Duodenal mucosa (tissue), 2 donors: ENCODE measurements around the gene PTP4A2.
A peak's percentile ranks its signal among the peaks of the same experiment; 100 is the strongest.
"Not testable (repeated sequence)": the region's sequence is repeated elsewhere in the genome, so short reads cannot be mapped to it uniquely, and the experiment has no call there.

Source experiments
- H3K27ac ChIP-seq: one replicate; pipeline ENCODE4 v1.7.0; 2013; ENCODE audit warnings: low read depth, low read length
- H3K27me3 ChIP-seq, 2 donors: one replicate each; pipeline ENCODE4 v1.7.0; 2013; ENCODE audit warnings: low read length in 2 of 2, control low read depth in 1 of 2; ENCODE audit not compliant: insufficient read depth in 2 of 2, control insufficient read depth in 1 of 2
- H3K36me3 ChIP-seq, 2 donors: one replicate each; pipeline ENCODE4 v1.7.0; 2013; ENCODE audit warnings: low read length in 2 of 2, control low read depth in 1 of 2; ENCODE audit not compliant: insufficient read depth in 2 of 2, control insufficient read depth in 1 of 2
- H3K4me1 ChIP-seq, 2 donors: one replicate each; pipeline ENCODE4 v1.7.0; 2013; ENCODE audit warnings: low read length in 2 of 2, control low read depth in 1 of 2; ENCODE audit not compliant: insufficient read depth in 2 of 2, control insufficient read depth in 1 of 2
- H3K4me3 ChIP-seq, 2 donors: one replicate each; pipeline ENCODE4 v1.7.0; 2013; ENCODE audit warnings: low read length in 2 of 2, low read depth in 1 of 2
- H3K9ac ChIP-seq, 2 donors: one replicate each; pipeline ENCODE4 v1.7.0; 2013; ENCODE audit warnings: low read length in 2 of 2, low read depth in 1 of 2
- H3K9me3 ChIP-seq, 2 donors: one replicate each; pipeline ENCODE4 v1.7.0; 2013; ENCODE audit warnings: low read length in 2 of 2, control low read depth in 1 of 2; ENCODE audit not compliant: control insufficient read depth in 1 of 2

The PTP4A2 gene

DNA sequence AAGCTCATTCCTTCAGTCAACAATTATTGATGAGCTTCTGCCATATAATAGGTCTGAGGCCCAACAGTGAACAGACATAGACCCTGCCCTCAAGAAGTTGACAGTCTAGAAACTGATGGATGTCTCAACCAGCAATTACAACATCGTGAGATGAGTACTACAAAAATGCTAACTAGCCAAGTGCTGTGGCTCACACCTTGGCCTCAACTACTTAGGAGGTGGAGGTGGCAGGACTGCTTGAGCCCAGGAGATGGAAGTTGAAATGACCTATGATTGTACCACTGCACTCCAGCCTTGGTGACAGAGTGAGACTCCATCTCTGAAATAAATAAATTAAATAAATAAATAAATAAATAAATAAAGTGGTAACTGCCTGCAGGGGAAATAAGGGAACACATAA lies 11.7 kb upstream of the PTP4A2 start:
- H3K27ac ChIP-seq = no peak overlapping the region
- H3K27me3 ChIP-seq = no peaks in the 10 kb centered on the region
- no peak overlapping the region for H3K4me3 ChIP-seq
- H3K9ac ChIP-seq = no peak overlapping the region
- H3K36me3 ChIP-seq = no peaks in the 10 kb centered on the region
- peaks cover 17 to 23% of the 10 kb centered on the region in 2 donors for H3K4me1 ChIP-seq
- no peaks in the 10 kb centered on the region for H3K9me3 ChIP-seq

DNA sequence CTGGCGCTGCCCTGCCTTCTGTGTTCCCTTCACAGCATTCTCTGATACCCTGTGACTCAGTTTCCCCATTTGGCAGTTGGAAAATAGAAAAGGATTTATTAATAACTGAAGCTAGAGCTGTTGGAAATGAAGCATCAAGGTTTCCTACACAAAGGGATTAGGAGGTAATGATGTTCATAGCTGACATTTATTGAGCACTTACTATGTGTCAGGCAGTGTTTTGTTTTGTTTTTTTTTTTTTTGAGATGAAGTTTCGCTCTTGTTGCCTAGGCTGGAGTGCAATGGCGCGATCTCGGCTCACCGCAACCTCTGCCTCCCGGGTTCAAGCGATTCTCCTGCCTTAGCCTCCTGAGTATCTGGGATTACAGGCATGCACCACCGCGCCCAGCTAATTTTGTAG lies 7.5 kb upstream of the PTP4A2 start:
- peaks cover 30 to 33% of the 10 kb centered on the region in 2 donors for H3K4me1 ChIP-seq
- H3K27me3 ChIP-seq, H3K9me3 ChIP-seq, H3K27ac ChIP-seq, H3K36me3 ChIP-seq, H3K9ac ChIP-seq, H3K4me3 ChIP-seq: not testable (repeated sequence)

DNA sequence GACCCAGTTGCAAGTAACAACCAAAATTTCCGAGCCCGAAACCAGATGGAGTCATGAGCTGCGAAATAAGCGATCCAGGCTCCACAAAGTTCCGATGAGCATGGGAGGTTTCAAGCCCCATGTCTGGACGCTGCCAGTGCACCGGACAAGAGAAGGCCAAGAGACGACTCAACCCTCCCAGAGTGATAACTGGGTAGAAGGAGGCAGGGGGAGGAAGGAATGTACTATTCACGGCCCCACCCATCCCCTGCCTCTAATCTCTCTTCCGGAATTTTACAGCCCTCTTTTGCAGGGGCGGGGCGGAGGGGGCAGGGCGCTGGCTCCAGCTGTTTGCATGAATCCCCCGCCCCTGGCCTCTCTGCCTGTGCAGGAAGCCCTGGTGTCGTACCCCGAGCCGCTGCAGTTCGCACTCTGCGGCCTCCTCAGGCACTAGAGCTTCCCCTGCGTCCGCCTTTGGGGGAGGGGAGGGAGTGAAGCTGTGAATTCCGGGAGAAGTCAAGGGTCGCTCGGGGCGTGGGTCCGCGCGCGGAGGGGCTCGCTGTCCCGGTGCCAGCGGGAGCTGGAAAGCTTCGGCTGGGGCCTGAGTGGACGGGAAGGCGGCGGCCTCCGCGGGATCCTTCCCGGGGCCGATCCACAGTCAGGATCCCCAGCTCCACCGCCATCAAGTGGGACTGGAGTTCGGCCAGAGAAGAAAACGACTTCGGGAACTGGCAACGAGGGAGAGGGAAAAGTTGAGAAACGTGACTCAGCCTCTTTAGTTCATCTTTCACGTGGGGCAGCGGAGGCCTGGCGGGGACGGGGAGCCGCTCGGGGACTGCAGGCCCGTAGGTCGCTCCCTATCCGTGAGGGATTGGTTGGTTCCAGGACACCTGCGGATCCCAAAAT lies 6.3 kb upstream of the PTP4A2 start:
- Histone ChIP-seq H3K4me3 (peak overlapping the region; percentile 67 to 72), H3K4me1 (peaks cover 41 to 42% of the 10 kb centered on the region in 2 donors)

DNA sequence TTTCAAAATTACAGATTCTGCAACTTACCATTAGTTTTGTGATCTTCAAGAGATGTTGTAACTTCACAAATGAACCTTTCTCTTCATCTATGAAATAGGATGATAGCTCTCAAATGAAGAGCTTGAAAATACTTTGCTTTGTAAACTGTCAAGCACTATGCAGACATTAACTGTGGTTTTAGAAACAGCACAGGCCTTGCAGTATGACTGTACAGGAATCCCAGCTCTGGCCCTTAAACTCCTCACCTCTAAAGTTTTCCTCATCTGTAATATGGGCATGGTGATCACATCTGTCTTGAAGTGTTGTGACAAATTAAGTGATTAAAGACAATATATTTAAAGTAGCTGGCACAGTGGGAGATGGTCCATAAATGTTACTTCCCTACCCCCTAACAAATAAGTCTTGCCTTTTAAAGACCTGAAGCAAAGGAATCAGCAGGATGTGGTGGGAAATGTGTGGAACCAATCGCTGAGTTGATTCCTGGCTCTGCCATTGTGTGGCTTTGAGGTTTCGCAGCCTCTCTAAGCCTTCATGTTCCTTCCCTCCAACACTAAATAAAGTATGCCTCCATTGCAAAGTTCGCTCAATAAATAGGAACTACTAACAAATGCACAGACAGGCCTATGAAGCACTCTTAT lies 5.5 kb upstream of the PTP4A2 start:
- Histone ChIP-seq H3K4me1 (peaks cover 47 to 48% of the 10 kb centered on the region in 2 donors), H3K27me3 (no peaks in the 10 kb centered on the region), H3K27ac (peak overlapping the region; percentile 96), H3K9ac (peak overlapping the region in 1 of 2 donors; percentile 83), H3K36me3 (no peaks in the 10 kb centered on the region), H3K4me3 (peak overlapping the region; percentile 67 to 72), H3K9me3 (no peaks in the 10 kb centered on the region)

More for the DNA sequence above, 6.3 kb upstream of the PTP4A2 start:
- Histone ChIP-seq H3K36me3 (no peaks in the 10 kb centered on the region), H3K9ac (peak overlapping the region; percentile 80 to 83), H3K9me3 (no peaks in the 10 kb centered on the region), H3K27me3 (no peaks in the 10 kb centered on the region), H3K27ac (peak overlapping the region; percentile 96)

DNA sequence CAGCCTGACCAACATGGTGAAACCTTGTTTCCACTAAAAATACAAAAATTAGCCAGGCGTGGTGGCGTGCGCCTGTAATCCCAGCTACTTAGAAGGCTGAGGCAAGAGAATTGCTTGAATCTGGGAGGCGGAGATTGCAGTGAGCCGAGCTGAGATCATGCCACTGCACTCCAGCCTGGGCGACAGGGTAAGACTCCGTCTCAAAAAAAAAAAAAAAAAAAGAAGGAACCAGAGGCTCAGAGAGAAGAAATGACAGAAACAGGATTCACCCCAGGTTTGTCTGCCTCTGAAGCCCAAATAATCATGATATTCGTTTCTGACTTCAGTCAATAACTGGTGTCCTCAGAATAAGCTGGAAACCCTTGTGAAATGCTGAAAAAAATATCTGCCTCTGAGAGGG lies 3.9 kb upstream of the PTP4A2 start:
- H3K27me3 ChIP-seq, H3K36me3 ChIP-seq, H3K9me3 ChIP-seq, H3K9ac ChIP-seq, H3K4me3 ChIP-seq: not testable (repeated sequence)
- Histone ChIP-seq H3K27ac (peak overlapping the region; percentile 11), H3K4me1 (peaks cover 49 to 50% of the 10 kb centered on the region in 2 donors)

DNA sequence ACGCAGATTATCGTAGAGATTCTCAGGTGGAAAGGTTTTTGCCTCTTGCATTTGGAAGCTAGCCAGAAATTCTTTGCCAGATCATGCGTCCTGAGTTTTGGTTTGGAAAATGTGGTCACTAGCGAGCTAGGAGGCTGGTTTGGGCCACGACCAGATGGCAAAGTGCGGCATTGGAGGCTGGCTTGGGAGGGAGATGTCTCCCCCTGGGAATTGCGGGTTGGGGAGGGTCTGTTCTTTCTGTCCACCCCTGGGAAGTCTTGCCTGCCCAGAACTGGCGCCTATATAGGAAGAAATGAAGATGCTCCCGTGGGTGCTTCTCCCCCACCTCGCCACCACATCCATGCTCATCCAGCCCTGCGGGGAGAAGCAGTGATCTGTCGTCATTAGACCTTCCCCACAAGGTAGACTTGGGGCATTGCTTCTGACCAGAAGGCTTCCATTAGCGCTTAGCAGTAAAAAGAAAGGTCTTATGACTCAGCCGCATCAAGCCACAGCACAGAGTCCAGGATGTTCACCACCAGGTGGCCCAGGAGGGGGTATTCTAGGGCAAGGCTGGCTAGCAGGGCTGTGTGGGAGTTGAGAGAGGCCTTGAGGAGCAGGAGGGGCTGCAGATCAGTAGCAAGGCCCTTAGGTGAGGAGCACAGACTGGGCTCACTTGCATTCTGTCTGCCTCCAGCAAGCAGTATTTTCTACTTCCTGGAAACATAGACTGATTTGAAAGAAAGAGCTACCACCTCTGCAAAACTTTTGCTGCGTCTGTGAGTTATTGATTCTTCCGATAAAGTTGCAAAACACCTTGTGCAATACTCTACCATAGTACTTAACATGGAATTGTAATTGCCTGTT lies 1.5 kb upstream of the PTP4A2 start:
- Histone ChIP-seq H3K36me3 (no peaks in the 10 kb centered on the region), H3K4me3 (peak overlapping the region; percentile 27 to 43), H3K27ac (peak overlapping the region; percentile 86), H3K4me1 (peaks cover 57 to 61% of the 10 kb centered on the region in 2 donors), H3K9ac (peak overlapping the region; percentile 40 to 57), H3K9me3 (no peaks in the 10 kb centered on the region), H3K27me3 (no peaks in the 10 kb centered on the region)

DNA sequence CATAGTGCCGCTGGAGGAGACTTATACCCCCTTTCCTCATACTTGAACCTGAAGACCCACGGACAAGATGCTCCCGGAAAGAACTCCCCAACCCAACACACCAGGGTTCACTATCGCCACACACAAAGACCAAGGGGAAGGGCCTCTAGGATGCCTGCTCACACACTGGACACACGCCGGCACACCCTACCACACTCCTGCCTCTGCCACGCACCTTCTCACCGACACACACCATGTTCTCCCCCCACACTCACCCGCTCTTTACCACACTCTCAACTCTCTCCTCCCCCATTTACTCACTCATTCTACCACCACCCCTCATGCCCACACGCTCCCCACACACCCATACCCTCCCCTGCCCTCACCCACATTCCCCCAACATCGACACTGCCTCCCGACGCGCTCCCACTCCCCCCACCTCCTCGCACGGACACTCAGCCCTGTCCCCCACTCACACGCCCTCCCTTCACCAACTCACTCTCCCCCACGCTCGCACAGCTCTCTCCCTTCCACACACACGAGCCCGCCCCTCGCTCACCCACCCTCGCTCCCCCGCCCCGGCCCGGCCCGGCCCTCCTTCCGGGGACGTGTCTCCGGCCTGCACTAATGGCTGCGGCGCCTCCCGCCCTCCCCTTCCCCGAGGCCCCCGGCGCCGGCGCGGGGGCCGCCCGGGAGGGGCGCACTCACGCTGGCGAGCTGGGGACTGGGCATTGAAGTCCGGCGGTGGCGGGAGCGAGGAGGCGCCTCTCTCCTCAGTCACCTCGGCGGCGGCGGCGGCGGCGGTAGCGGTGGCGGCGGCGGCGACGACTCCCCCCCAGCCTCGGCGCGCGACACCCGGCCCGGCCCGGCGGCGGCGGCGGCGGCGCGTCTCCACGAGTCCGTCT lies 626 bp downstream of the PTP4A2 start:
- Histone ChIP-seq H3K9me3 (no peaks in the 10 kb centered on the region), H3K4me1 (peaks cover 59 to 61% of the 10 kb centered on the region in 2 donors)

DNA sequence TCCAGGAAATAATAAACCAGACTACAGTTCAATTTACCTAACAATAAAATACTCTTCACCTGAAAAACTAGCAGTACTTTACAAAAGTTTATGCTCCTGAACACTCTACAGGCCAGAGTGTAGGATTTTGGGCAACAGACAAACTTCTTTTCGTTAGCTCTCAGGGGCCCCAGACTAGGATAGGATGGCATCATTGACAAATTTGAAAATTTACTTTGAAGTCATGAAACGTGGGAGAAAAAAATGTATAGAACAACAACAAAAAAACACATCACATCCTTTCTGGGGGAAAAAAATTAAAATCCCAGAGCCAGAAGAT lies 1.2 kb downstream of the PTP4A2 start:
- peak overlapping the region; percentile 98 to 99 for H3K4me3 ChIP-seq
- peak overlapping the region; percentile 97 to 99 for H3K9ac ChIP-seq
- peaks cover 62 to 63% of the 10 kb centered on the region in 2 donors for H3K4me1 ChIP-seq
- no peaks in the 10 kb centered on the region for H3K27me3 ChIP-seq
- no peaks in the 10 kb centered on the region for H3K9me3 ChIP-seq
- peak overlapping the region; percentile 94 for H3K27ac ChIP-seq
- no peaks in the 10 kb centered on the region for H3K36me3 ChIP-seq

More for the DNA sequence above, 626 bp downstream of the PTP4A2 start:
- H3K9ac ChIP-seq = peak overlapping the region; percentile 97 to 99
- peak overlapping the region; percentile 94 for H3K27ac ChIP-seq
- H3K36me3 ChIP-seq = no peaks in the 10 kb centered on the region
- H3K4me3 ChIP-seq = peak overlapping the region; percentile 98 to 99
- no peaks in the 10 kb centered on the region for H3K27me3 ChIP-seq

DNA sequence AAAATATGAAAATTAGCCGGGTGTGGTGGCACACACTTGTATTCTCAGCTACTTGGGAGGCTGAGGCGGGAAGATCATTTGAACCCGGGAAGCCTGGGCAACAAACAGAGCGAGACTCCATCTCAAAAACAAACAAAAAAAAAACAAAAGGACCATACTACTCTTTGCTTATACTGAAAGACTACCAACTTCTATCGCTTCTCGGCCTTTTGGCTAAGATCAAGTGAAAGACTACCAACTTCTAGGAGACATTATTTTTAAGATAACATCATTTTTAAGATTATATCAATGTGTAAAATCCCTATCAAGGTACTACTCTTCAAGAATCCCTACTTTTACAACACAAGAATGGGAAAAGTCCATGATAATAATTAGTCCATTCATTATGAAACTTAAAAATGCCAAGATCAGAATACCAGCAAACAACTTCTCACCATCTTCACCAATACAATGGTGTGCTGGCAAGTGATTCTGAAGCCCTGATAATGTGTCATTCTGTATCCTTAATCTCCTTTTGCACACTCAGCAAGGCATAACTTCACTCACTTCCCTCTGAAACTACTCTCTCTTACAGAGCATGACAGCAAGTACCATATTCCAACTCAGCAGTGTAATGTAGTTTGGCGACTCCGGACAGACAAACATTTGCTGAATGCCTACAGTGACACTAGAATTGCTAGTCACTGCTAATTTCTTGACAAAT lies 1.7 kb downstream of the PTP4A2 start:
- Histone ChIP-seq H3K36me3 (no peaks in the 10 kb centered on the region), H3K4me1 (peaks cover 67 to 68% of the 10 kb centered on the region in 2 donors), H3K27ac (peak overlapping the region; percentile 94), H3K9me3 (no peaks in the 10 kb centered on the region), H3K4me3 (peak overlapping the region; percentile 98 to 99), H3K27me3 (no peaks in the 10 kb centered on the region), H3K9ac (peak overlapping the region; percentile 97 to 99)
